Fibroblast of the conjunctiva (primary cell): ENCODE data around the gene SGMS1.
A peak's percentile ranks its signal among the peaks of the same experiment; 100 is the strongest.

Source experiments
- DNase-seq: peaks from one replicate; pipeline ENCODE4 v3.0.0-alpha.2; 2010; ENCODE audit warnings: low read depth

The SGMS1 gene

GRCh38 chr10:50397312-50398140 is 226.2 kb downstream of the SGMS1 start:
- no peak for DNase-seq

DNA sequence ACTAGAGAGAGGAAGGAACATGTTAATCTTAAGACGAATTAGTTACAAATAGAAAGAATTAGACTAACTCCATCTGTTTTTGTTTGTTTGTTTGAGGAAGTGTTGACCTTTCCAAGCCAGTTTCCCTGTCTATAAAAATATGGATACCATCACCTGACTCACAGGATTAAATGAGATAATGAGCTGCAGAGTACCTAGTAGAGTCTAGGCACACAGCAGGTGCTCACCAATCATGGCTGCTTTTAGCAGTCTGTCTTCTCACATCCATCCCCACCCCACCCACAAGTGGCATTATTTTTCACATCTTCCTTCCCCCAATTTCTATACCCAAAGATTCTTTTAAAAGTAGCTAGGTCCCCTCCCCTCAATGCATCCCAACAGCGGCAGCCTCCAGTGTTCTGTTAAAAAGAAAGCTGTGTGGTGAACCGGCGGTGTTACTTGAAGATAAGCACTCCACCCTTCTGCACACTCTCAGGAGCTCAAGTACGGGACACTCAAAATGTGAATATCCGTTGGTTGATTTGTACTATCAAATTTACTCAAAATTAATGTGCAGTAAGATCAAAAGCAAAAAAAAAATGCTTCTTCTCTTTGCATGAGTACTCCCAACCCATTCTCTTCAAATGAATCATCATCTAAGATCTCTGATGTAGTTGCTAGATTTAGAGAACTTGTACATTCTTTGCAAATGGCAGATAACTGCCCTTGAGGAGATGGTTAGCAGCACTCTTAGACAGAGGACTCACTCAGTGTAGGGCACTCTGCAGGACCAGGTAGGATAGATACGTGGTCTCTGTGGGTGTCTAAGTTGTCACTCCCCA is 227.1 kb downstream of the SGMS1 start:
- no peak for DNase-seq

- no peak for DNase-seq
These were observed 227.9 kb downstream of the SGMS1 start for GRCh38 chr10:50395851-50396250.

GRCh38 chr10:50395271-50395670 is 228.5 kb downstream of the SGMS1 start:
- DNase-seq, result peak; percentile 44

DNA sequence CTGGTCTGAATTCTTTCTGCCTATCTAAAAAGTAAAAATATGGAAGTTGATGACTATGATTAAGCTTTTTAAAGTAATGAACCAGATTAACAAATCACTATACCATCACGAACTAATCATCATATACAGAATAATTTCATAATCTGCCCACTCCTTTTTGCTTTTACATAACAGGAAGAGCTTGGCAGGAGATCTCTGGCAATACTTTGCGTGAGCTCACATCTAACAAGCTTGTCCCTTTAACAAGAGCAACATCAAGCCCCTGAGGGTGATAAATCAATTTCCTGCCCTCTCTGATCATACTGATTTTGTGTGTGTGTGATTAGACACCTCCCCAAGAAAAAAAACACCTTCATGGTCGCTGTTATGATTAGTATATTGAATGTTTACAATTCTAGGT is 228.9 kb downstream of the SGMS1 start:
- DNase-seq, result no peak

GRCh38 chr10:50393784-50394467 is 229.8 kb downstream of the SGMS1 start:
- DNase-seq, result no peak

- no peak for DNase-seq
These were observed 230.6 kb downstream of the SGMS1 start for GRCh38 chr10:50392966-50393718.

DNA sequence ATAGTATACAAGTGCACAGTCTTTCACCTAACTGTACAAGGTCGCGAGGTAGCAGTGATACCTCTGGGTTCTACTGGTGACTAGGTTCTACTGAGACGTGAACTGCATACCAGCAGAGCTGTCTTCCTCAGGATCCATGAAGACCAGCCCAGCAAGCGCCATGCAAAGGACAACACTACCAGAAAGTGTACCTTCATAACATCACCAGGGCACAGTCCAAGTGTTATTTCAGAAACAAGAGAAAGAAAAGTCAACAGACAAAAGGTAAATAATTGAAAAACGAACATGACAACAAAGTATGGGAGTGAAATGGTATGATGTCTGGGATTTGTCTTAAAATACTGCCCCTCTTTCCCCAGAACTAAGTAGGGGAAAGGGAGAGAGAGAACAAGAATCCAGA is 231.3 kb downstream of the SGMS1 start:
- no peak for DNase-seq

DNA sequence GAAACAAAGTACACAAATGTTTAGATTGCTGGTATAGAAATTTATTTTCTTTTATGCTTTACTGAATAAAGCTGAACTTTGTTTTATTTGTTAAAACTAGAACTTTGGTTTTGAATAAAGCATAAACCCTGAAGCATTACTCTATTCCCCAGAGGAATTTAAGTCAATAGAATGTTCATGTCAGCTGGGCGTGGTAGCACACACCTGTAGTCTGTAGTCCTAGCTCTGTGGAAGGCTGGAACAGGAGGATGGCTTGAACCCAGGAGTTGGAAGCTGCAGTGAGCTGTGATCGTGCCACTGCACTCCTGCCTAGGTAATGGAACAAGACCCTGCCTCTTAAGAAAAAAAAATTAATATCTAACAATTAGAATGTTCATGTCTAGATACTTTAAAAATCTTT is 233.5 kb downstream of the SGMS1 start:
- DNase-seq, result no peak

GRCh38 chr10:50388181-50388580 is 235.6 kb downstream of the SGMS1 start:
- DNase-seq, result no peak

- no peak for DNase-seq
These were observed 236.1 kb downstream of the SGMS1 start for GRCh38 chr10:50387732-50388073.

GRCh38 chr10:50387007-50387731 is 236.6 kb downstream of the SGMS1 start:
- DNase-seq, result no peak

- no peak for DNase-seq
These were observed 238.1 kb downstream of the SGMS1 start for GRCh38 chr10:50385624-50386023.

GRCh38 chr10:50384898-50385297 is 238.9 kb downstream of the SGMS1 start:
- DNase-seq, result no peak

DNA sequence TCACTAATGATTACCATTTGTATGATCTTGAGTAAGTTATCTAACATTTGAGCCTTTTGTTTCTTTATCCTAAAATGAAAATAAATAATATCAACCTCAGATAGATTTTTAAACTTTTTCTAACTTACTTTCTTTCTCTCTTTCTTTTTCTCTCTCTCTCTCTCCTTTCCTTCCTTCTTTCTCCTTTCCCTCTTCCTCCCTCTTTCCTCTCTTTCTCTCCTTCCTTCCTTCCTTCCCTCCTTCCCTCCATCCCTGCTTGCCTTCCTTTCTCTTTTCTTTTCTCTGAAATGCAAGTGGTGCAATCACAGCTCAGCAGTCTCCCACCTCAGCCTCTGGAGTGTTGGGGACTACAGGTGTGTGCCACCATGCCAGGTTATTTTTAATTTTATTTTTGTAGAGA is 239.5 kb downstream of the SGMS1 start:
- no peak for DNase-seq

DNA sequence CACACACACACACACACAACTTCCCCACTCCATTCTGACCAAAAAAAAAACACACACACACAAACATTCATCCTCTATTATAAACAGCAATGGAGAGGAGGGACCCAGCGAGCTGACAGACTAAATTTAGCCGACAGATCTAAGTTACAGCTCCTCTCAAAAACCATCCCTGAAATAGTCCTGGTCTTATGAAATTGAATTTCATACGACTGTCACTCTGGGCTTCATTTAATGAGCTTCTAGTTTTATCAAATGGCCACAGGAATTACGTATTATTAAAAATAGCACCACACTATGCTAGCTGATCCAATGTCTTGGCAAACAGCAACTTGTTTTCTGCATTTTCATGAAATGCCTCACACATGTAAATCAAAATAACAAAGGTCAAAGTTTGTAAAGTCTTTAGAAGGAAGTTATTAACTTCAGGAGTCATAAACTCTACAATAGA is 241.2 kb downstream of the SGMS1 start:
- no peak for DNase-seq

DNA sequence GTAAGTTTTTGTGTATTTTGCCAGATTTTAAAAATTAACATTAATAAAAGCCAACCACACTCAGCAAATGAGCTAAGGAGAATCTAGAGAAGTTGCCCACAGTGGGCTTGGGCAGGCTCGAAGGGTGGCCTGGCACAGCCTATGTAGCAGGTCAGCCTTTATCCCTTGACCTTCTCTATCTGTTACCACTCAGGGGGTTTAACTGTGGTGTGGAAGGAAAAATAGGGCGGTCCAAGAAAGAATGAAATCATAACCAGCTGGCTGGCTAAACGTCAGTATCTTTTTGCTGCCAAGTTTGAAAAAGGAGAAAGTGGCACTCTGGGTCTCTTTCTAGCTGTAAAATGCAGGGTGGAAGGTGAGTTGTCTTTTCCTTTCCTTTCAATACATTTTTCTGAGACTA is 242.1 kb downstream of the SGMS1 start:
- DNase-seq, result peak; percentile 18

GRCh38 chr10:50379616-50380015 is 244.1 kb downstream of the SGMS1 start:
- DNase-seq, result no peak

GRCh38 chr10:50375745-50376144 is 248.0 kb downstream of the SGMS1 start:
- no peak for DNase-seq

DNA sequence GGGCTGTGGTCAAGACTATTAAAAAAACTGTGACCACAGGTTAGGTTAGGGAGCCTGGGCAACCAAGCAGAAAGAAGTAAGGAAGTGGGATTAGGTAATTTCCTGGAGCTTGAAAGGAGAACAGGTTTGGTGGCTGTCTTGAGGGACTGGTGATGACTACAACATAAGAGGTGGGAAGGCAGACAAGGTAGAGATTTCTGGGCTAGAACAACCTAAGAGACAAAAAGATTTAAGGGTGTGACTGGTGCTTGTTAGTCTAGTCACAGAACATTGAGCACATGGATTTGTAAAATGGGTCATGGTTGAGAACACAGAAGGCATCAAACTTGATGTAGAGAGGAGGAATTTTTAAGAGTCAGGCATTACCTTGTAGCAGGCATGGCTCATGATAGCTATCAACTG is 248.7 kb downstream of the SGMS1 start:
- DNase-seq, result no peak

DNA sequence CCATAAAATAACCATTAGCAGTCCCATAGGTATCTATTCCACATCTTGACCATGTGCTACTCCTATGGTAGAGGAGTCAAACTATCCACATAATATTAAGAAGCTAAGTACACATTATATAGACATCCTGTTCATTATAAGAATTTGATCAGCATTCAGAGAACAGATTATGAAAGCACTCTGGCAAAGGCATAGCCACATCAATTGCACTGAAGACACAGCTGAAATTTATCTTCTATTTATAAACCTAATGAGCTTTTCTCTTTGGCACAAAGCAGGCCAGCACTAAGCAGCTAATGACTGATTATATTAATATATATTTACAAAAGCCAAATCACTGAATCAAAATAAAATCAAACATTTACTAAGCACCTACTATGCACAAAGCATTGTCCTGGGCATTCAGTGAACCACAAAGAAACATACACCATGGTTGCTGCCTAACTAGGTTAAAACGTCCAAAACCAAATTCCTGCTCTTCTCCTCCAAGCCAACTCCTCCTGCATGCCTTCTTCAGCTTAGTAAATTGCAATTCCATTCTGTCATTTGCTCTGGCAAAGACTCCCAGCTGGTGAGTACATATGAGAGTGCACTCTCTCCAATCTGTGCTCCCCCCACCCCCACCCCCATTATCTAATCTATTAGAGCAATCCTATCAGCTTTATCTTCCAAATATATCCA is 249.8 kb downstream of the SGMS1 start:
- DNase-seq, result no peak
